GM19240 (cell line): ENCODE measurements around the gene NFASC.

ENCODE experiments used
- DNase-seq: peaks from one replicate; pipeline ENCODE4 v3.0.0; 2011; ENCODE audit warnings: low spot score; ENCODE audit not compliant: insufficient read length

The NFASC gene

GRCh38 chr1:204958317-204959307 lies 88.0 kb downstream of the NFASC start:
- no peak for DNase-seq

GRCh38 chr1:204959374-204959773 lies 88.7 kb downstream of the NFASC start:
- DNase-seq: no peak

- no peak for DNase-seq
Observed at GRCh38 chr1:204959836-204960235, 89.2 kb downstream of the NFASC start.

- no peak for DNase-seq
Observed at GRCh38 chr1:204960306-204961125, 89.9 kb downstream of the NFASC start.

GRCh38 chr1:204961765-204962419 lies 91.2 kb downstream of the NFASC start:
- DNase-seq: no peak

- no peak for DNase-seq
Observed at GRCh38 chr1:204962742-204963632, 92.3 kb downstream of the NFASC start.

- no peak for DNase-seq
Observed at GRCh38 chr1:204967451-204967850, 96.8 kb downstream of the NFASC start.

GRCh38 chr1:204968135-204968534 lies 97.5 kb downstream of the NFASC start:
- DNase-seq: no peak

GRCh38 chr1:204968951-204969350 lies 98.3 kb downstream of the NFASC start:
- no peak for DNase-seq

- DNase-seq: no peak
Observed at GRCh38 chr1:204970937-204971336, 100.3 kb downstream of the NFASC start.

- no peak for DNase-seq
Observed at GRCh38 chr1:204971517-204972336, 101.1 kb downstream of the NFASC start.

GRCh38 chr1:204972426-204972825 lies 101.8 kb downstream of the NFASC start:
- DNase-seq: no peak

- no peak for DNase-seq
Observed at GRCh38 chr1:204973449-204973848, 102.8 kb downstream of the NFASC start.

- DNase-seq: no peak
Observed at GRCh38 chr1:204974327-204974726, 103.7 kb downstream of the NFASC start.

GRCh38 chr1:204975021-204975420 lies 104.4 kb downstream of the NFASC start:
- DNase-seq: no peak

- DNase-seq: peak; percentile 84
Observed at GRCh38 chr1:204975568-204976235, 105.0 kb downstream of the NFASC start.

- no peak for DNase-seq
Observed at GRCh38 chr1:204976646-204977045, 106.0 kb downstream of the NFASC start.

GRCh38 chr1:204977318-204977717 lies 106.7 kb downstream of the NFASC start:
- peak; percentile 43 for DNase-seq

GRCh38 chr1:204978782-204979181 lies 108.1 kb downstream of the NFASC start:
- DNase-seq: no peak
